ENCODE data around the gene AKAP5.

AKAP5 gene

GRCh38 chr14:64518229-64518628 lies 52.9 kb downstream of the AKAP5 start:
- no peak overlapping the region for H3K4me3 ChIP-seq (ENCODE audit: low read depth, low read length)
- in situ Hi-C loops (cut with HindIII; ENCODE audit: low sequenced_read_pairs) = no loop called here
- TF ChIP-seq CTCF (IDR thresholded peaks at IDR 0.05; ENCODE audit: low read depth, low read length) = no peak
- no peak for DNase-seq (ENCODE audit: low read depth, low spot score)

- TF ChIP-seq CTCF (IDR thresholded peaks at IDR 0.05; ENCODE audit: low read depth, low read length) = no peak
- in situ Hi-C loops (cut with HindIII; ENCODE audit: low sequenced_read_pairs) = no loop called here
- no peak for DNase-seq (ENCODE audit: low read depth, low spot score)
Observed at GRCh38 chr14:64520699-64521098, 55.4 kb downstream of the AKAP5 start.

GRCh38 chr14:64522591-64523355 lies 57.5 kb downstream of the AKAP5 start:
- TF ChIP-seq CTCF (IDR thresholded peaks at IDR 0.05; ENCODE audit: low read depth, low read length) = no peak
- no peak overlapping the region for H3K4me3 ChIP-seq (ENCODE audit: low read depth, low read length)
- DNase-seq (ENCODE audit: low read depth, low spot score) = no peak
- in situ Hi-C loops (cut with HindIII; ENCODE audit: low sequenced_read_pairs) = no loop called here

More at GRCh38 chr14:64520699-64521098, 55.4 kb downstream of the AKAP5 start:
- H3K4me3 ChIP-seq (ENCODE audit: low read depth, low read length) = no peak overlapping the region

All from astrocyte of the spinal cord (primary cell).